Measurements from ENCODE around the gene AFAP1L2. TPM values are rescaled to one million over a fixed set of nuclear protein-coding genes. Genes with fewer than 3 reads are reported as not detected.

The AFAP1L2 gene, protein sequence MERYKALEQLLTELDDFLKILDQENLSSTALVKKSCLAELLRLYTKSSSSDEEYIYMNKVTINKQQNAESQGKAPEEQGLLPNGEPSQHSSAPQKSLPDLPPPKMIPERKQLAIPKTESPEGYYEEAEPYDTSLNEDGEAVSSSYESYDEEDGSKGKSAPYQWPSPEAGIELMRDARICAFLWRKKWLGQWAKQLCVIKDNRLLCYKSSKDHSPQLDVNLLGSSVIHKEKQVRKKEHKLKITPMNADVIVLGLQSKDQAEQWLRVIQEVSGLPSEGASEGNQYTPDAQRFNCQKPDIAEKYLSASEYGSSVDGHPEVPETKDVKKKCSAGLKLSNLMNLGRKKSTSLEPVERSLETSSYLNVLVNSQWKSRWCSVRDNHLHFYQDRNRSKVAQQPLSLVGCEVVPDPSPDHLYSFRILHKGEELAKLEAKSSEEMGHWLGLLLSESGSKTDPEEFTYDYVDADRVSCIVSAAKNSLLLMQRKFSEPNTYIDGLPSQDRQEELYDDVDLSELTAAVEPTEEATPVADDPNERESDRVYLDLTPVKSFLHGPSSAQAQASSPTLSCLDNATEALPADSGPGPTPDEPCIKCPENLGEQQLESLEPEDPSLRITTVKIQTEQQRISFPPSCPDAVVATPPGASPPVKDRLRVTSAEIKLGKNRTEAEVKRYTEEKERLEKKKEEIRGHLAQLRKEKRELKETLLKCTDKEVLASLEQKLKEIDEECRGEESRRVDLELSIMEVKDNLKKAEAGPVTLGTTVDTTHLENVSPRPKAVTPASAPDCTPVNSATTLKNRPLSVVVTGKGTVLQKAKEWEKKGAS
- total RNA-seq (10 to 100 TPM in 4 of 5 donors, 1 to 10 TPM in 1; 7.2 to 25.0 (median 19.3) TPM), polyA plus RNA-seq (1 to 10 TPM; 2.6 to 4.5 (median 3.4) TPM)
- long read RNA-seq, donor 1: 0 reads
- long read RNA-seq, donor 2, partial matches to known transcripts: 0 of 1 reads
- long read RNA-seq, donor 2, other reads (novel, unspliced or antisense): 0 of 1 reads
- long read RNA-seq, donor 3, partial matches to known transcripts: 0 of 1 reads
- long read RNA-seq, donor 3, other reads (novel, unspliced or antisense): 0 of 1 reads
- long read RNA-seq, donor 4, partial matches to known transcripts: 0 of 1 reads
- long read RNA-seq, donor 4, other reads (novel, unspliced or antisense): 0 of 1 reads
- long read RNA-seq, donor 5: 0 reads
- long read RNA-seq, donor 6, partial matches to known transcripts: 11 of 11 reads
- long read RNA-seq, donor 6, other reads (novel, unspliced or antisense): 0 of 11 reads
- long read RNA-seq, donor 7, partial matches to known transcripts: 0 of 3 reads
- long read RNA-seq, donor 7, other reads (novel, unspliced or antisense): 0 of 3 reads
- long read RNA-seq, donor 8, partial matches to known transcripts: 0 of 3 reads
- long read RNA-seq, donor 8, other reads (novel, unspliced or antisense): 0 of 3 reads
- long read RNA-seq, donor 9, partial matches to known transcripts: 0 of 2 reads
- long read RNA-seq, donor 9, other reads (novel, unspliced or antisense): 0 of 2 reads
- long read RNA-seq, donor 10: 0 reads

DNA sequence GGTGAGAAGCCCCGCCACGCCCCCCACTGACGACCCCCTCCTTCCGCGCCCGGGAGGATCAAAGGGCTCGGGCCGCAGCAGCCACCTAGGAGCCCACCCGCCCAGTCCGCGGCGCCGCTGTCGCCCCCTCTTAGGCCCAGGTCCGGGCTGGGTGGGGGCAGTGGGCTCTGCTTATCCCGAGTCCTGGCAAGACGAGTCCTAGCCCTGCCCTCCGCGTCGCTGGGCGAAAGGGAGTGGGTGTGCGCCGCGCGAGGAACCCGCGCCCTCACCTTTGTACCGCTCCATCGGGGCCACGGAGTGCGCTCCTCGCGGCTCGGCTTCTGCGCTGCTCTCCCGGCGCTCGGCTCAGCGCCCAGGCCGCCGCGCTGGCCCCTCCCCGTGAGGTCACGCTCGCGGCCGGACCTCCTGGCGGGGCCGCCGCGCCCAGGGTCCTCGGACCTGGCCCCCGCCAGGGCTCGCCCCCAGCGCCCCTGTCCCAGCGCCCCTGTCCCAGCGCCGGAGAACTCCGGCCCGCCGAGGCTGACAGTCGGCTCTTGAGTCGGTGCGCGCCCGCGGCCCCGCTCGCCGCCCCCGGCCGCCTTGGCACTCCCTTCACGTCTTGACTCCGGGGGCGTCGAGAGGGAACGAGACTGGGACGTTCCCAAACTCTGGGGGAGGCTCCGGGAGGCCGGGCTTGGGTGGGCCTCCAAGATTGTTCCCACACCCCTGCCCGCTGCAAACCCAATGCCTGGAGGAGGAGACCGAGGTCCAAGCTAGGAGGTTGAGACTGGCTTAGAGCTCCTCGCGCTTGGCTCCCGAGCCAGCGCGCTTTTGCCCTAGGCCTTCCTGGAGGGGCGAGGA lies at the start of gene AFAP1L2:
AFAP1L2 (minus strand) TSS at position 332 of the 840 bp plus-strand sequence; CDS start at position 285, 47 bp downstream.
- Histone ChIP-seq H3K27me3 (peaks cover 0 to 32% (median 20%) of the 10 kb centered on the region in 3 donors), H3K4me3 (peak within 1 kb of the TSS; percentile 55 to 66 (median 61)), H3K9me3 (no peaks in the 10 kb centered on the region), H3K36me3 (no peaks in the 10 kb centered on the region), H3K4me1 (peaks cover 18 to 56% (median 25%) of the 10 kb centered on the region in 4 donors), H3K27ac (peak within 1 kb of the TSS; percentile 9 to 78 (median 71))
- WGBS, 5 donors: 1 to 10% (median 2%) methylated on average over 10 to 88 of the region's 88 CpGs
- intact Hi-C loops (cut with DNase I; ENCODE audit: low total_unique reads): no loop called here
- DNase-seq: peak; percentile 57 to 86
- TF ChIP-seq POLR2AphosphoS5 (IDR thresholded peaks at IDR 0.05) (peak; percentile 38 to 60 (median 49)), POLR2A (IDR thresholded peaks at IDR 0.05) (no peak), EP300 (IDR thresholded peaks at IDR 0.05) (no peak)
- TF ChIP-seq, protein P1, sequence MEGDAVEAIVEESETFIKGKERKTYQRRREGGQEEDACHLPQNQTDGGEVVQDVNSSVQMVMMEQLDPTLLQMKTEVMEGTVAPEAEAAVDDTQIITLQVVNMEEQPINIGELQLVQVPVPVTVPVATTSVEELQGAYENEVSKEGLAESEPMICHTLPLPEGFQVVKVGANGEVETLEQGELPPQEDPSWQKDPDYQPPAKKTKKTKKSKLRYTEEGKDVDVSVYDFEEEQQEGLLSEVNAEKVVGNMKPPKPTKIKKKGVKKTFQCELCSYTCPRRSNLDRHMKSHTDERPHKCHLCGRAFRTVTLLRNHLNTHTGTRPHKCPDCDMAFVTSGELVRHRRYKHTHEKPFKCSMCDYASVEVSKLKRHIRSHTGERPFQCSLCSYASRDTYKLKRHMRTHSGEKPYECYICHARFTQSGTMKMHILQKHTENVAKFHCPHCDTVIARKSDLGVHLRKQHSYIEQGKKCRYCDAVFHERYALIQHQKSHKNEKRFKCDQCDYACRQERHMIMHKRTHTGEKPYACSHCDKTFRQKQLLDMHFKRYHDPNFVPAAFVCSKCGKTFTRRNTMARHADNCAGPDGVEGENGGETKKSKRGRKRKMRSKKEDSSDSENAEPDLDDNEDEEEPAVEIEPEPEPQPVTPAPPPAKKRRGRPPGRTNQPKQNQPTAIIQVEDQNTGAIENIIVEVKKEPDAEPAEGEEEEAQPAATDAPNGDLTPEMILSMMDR (IDR thresholded peaks at IDR 0.05): no peak

- Histone ChIP-seq H3K27ac (no peak overlapping the region), H3K27me3 (no peaks in the 10 kb centered on the region), H3K9me3 (no peaks in the 10 kb centered on the region), H3K4me1 (peaks cover 0 to 8% (median 0%) of the 10 kb centered on the region in 4 donors), H3K36me3 (peaks cover 0 to 47% (median 36%) of the 10 kb centered on the region in 4 donors), H3K4me3 (no peak overlapping the region)
- WGBS, 5 donors: 83 to 92% (median 88%) methylated on average over 9 of the region's 9 CpGs
- DNase-seq: no peak
- intact Hi-C loops (cut with DNase I; ENCODE audit: low total_unique reads): no loop called here
- TF ChIP-seq EP300 (IDR thresholded peaks at IDR 0.05) (no peak), POLR2AphosphoS5 (IDR thresholded peaks at IDR 0.05) (no peak), POLR2A (IDR thresholded peaks at IDR 0.05) (no peak)
- TF ChIP-seq, protein P1 (IDR thresholded peaks at IDR 0.05): no peak
These were observed 49.3 kb upstream of the AFAP1L2 start for GRCh38 chr10:114453576-114453975.

DNA sequence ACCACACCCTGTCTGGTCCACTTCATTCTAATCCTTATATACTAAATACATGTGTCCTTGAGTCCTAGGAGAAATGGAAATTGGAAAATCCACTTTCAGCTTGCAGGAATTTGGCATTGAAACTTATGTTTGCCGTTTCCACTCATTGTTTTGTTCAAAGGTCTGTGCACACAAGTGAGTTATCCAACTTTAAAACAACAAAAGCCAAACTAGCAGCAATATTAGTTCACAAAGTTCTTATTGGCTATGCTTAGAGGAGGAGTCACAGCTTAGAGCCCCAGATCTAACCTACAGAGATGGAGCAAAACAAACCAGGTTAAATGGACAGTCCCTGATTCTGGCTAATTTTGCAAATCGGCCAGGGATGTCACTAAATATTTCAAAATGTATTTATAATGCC lies 44.6 kb upstream of the AFAP1L2 start:
- H3K4me3 ChIP-seq: no peak overlapping the region
- intact Hi-C loops (cut with DNase I; ENCODE audit: low total_unique reads): no loop called here
- WGBS, 5 donors: 41 to 57% (median 54%) methylated on average over 2 of the region's 2 CpGs
- peaks cover 0 to 9% (median 0%) of the 10 kb centered on the region in 4 donors for H3K4me1 ChIP-seq
- no peaks in the 10 kb centered on the region for H3K27me3 ChIP-seq
- TF ChIP-seq EP300 (IDR thresholded peaks at IDR 0.05) (no peak), POLR2A (IDR thresholded peaks at IDR 0.05) (no peak), POLR2AphosphoS5 (IDR thresholded peaks at IDR 0.05) (no peak)
- TF ChIP-seq, protein P1 (IDR thresholded peaks at IDR 0.05): no peak
- no peak overlapping the region for H3K27ac ChIP-seq
- DNase-seq: no peak
- H3K9me3 ChIP-seq: no peaks in the 10 kb centered on the region
- H3K36me3 ChIP-seq: peaks cover 4 to 48% (median 36%) of the 10 kb centered on the region in 4 donors

Measured in stomach (tissue), 19 donors.